Epithelial cell of proximal tubule (primary cell): ENCODE data around the gene SLC9A9. TPM values are rescaled to one million over a fixed set of nuclear protein-coding genes. Genes with fewer than 3 reads are reported as not detected.
A peak's percentile ranks its signal among the peaks of the same experiment; 100 is the strongest.
"Not testable (repeated sequence)": the region's sequence is repeated elsewhere in the genome, so short reads cannot be mapped to it uniquely, and the experiment has no call there.

Source experiments
- DNase-seq: peaks from one replicate; pipeline ENCODE4 v3.0.0-alpha.2; 2011; ENCODE audit warnings: low read depth
- H3K4me3 ChIP-seq: 2 replicates; pipeline ENCODE4 v1.5.1; 2011; ENCODE audit warnings: low read depth, mild to moderate bottlenecking, low read length
- total RNA-seq: library from RNA; depleted of rRNA; stranded (reverse); fragments of >200 nt; gene quantifications from 2 replicates; pipeline ENCODE4 v1.2.3, GENCODE V29; 2015
- TF ChIP-seq, protein P1 (sequence below): conservative IDR thresholded peaks from 2 replicates; pipeline ENCODE4 v1.5.1; 2012; ENCODE audit warnings: low read depth, mild to moderate bottlenecking, low read length

SLC9A9 gene
- total RNA-seq, 1 donor from 2014 or later, result 0.17 TPM

- no peak for DNase-seq
- no peak overlapping the region for H3K4me3 ChIP-seq
- TF ChIP-seq, protein P1, sequence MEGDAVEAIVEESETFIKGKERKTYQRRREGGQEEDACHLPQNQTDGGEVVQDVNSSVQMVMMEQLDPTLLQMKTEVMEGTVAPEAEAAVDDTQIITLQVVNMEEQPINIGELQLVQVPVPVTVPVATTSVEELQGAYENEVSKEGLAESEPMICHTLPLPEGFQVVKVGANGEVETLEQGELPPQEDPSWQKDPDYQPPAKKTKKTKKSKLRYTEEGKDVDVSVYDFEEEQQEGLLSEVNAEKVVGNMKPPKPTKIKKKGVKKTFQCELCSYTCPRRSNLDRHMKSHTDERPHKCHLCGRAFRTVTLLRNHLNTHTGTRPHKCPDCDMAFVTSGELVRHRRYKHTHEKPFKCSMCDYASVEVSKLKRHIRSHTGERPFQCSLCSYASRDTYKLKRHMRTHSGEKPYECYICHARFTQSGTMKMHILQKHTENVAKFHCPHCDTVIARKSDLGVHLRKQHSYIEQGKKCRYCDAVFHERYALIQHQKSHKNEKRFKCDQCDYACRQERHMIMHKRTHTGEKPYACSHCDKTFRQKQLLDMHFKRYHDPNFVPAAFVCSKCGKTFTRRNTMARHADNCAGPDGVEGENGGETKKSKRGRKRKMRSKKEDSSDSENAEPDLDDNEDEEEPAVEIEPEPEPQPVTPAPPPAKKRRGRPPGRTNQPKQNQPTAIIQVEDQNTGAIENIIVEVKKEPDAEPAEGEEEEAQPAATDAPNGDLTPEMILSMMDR, result peak; percentile 79
Measured at GRCh38 chr3:143885780-143886427, 37.6 kb upstream of the SLC9A9 start.

DNA sequence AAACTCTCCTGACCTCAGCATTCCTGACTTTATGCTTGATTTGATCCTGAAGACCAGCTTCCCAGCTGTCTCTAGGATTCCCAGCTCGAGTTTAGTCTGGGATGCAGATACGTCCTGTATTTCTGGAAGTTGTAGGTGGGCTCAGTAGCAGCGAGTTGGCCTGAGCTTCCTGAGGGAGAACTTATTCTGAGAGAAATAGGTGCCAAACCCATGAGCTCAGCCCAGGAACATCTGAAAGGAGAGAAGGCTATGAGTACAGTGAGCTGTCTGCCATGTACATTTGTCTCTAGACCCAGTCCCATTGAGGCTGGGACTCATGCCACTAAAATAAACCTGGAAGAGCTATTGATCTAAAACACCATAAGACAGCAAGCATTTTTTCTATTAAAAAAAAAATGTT is 36.6 kb upstream of the SLC9A9 start:
- H3K4me3 ChIP-seq, result no peak overlapping the region
- no peak for DNase-seq
- TF ChIP-seq, protein P1, result no peak

- DNase-seq, result no peak
- H3K4me3 ChIP-seq, result no peak overlapping the region
- TF ChIP-seq, protein P1, result no peak
Measured at GRCh38 chr3:143883151-143883550, 34.9 kb upstream of the SLC9A9 start.

DNA sequence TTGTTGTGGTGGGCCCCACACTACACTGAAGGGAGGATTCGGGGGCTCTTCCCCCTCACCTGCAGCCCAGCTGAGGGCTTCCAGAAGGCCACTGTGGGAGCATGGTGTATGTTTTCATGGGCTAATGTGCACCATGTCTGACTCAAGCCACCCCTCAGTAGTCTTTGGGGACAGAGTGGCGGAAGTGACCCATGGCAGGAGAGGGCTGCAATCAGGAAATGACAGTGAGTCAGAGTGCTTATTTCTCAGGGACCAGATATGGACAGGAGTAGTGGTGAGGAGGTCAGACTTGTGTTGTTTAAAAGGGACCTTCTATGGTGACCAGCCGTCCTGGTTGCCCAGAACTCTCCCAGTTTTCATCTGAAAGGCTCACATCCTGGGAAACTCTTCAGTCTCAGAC is 32.8 kb upstream of the SLC9A9 start:
- no peak overlapping the region for H3K4me3 ChIP-seq
- DNase-seq, result no peak
- TF ChIP-seq, protein P1, result no peak

DNA sequence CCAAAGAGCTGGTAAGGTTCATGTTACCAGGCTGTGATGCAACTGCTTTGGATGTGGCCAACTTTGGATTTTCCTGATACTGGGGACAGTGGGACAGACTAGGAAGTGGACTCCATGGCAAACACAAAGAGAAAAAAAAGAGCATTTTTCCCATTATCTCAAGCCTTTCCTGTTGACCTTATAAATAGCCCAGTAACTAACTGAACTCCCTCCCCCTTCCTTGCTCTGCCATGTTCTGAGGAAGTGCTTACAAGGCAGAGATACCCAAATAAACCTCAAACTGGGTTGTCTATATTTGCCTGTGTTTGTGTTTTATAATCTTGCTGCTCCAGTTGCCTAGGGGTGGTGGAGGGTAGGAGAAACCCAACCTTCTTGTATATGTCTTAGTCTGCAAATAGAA is 27.3 kb upstream of the SLC9A9 start:
- DNase-seq, result no peak
- TF ChIP-seq, protein P1, result no peak
- no peak overlapping the region for H3K4me3 ChIP-seq

DNA sequence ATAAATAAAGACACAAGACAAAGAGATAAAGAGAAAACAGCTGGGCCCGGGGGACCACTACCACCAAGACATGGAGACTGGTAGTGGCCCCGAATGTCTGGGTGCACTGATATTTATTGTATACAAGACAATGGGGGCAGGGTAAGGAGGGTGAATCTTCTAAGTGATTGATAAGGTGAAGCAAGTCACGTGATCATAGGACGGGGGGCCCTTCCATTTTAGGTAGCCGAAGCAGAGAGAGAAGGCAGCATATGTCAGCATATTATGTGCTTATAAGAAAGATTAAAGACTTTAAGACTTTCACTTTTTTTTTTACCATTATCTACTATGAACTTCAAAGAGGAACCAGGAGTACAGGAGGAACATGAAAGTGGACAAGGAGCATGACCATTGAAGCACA is 25.3 kb upstream of the SLC9A9 start:
- not testable (repeated sequence) for H3K4me3 ChIP-seq, DNase-seq

GRCh38 chr3:143865302-143865701 is 17.0 kb upstream of the SLC9A9 start:
- no peak overlapping the region for H3K4me3 ChIP-seq
- no peak for DNase-seq
- TF ChIP-seq, protein P1, result no peak
